T-cell (primary cell): ENCODE results near the gene CAPN13. TPM values are rescaled to one million over a fixed set of nuclear protein-coding genes. Genes with fewer than 3 reads are reported as not detected.

Experiments used
- ATAC-seq, 4 experiments: fragments of 200-7000 bp in 3 of 4; fragments of 150-1000 bp in 1 of 4; cut with Tn5 transposase; replicated peaks in 1 of 4; 1 replicate in 3 of 4; 2 replicates in 1 of 4; pipeline ENCODE4 v1.10.0; 2021; ENCODE audit warnings: moderate library complexity in 3 of 4, mild to moderate bottlenecking in 2 of 4, moderate number of reproducible peaks in 1 of 4
- CTCF ChIA-PET, 2 donors: fragments of 300-600 bp; sonication (Branson Sonifier 250); formaldehyde crosslinking; loops; one replicate each; lab custom pipeline; 2022; ENCODE audit warnings: antibody characterized with exemption in 2 of 2; lab: Charles Lee
- POLR2A ChIA-PET, 2 donors: fragments of 300-600 bp; sonication (Branson Sonifier 250); formaldehyde crosslinking; loops; one replicate each; lab custom pipeline; 2022; ENCODE audit warnings: antibody characterized with exemption in 2 of 2; lab: Charles Lee
- DNase-seq, 35 experiments: peaks; one replicate each; pipeline versions ENCODE4 v3.0.0 to v3.0.0-alpha.2; 2013 to 2023
- H3K27ac ChIP-seq: one replicate; pipeline ENCODE4 v1.5.1; 2013; ENCODE audit warnings: low read length
- H3K27me3 ChIP-seq, 2 experiments: replicated peaks in 1 of 2; 1 replicate in 1 of 2; 2 replicates in 1 of 2; pipeline versions ENCODE4 v1.6.1 to v1.7.0; 2013; ENCODE audit warnings: low read length in 1 of 2, mixed read lengths in 1 of 2; ENCODE audit not compliant: control insufficient read depth in 2 of 2, insufficient read depth in 2 of 2; ENCODE audit errors: extremely low read depth in 1 of 2
- H3K36me3 ChIP-seq, 2 donors: 1 replicate in 1 of 2; 2 replicates in 1 of 2; pipeline versions ENCODE4 v1.6.1 to v1.7.0; 2013; ENCODE audit warnings: low read length in 1 of 2; ENCODE audit not compliant: control insufficient read depth in 2 of 2, insufficient read depth in 1 of 2; ENCODE audit errors: extremely low read depth in 1 of 2
- H3K4me1 ChIP-seq, 2 experiments: 1 replicate in 1 of 2; 2 replicates in 1 of 2; pipeline versions ENCODE4 v1.6.1 to v1.7.0; 2013; ENCODE audit warnings: low read length in 2 of 2, mixed read lengths in 1 of 2; ENCODE audit not compliant: insufficient read depth in 2 of 2, control insufficient read depth in 1 of 2; ENCODE audit errors: extremely low read depth in 1 of 2
- H3K4me3 ChIP-seq, 2 donors: 1 replicate in 1 of 2; 2 replicates in 1 of 2; pipeline versions ENCODE4 v1.5.1 to v1.7.0; 2013; ENCODE audit warnings: mild to moderate bottlenecking in 2 of 2, low read length in 1 of 2, moderate library complexity in 1 of 2; ENCODE audit not compliant: control insufficient read depth in 1 of 2; ENCODE audit errors: extremely low read depth in 1 of 2
- H3K9me3 ChIP-seq: 2 replicates; pipeline ENCODE4 v1.7.0; 2013
- H3K27ac Mint-ChIP-seq, 2 donors: one replicate each; pipeline ENCODE4 v1.8.0; 2020 to 2021; ENCODE audit warnings: mild to moderate bottlenecking in 2 of 2, mixed read lengths in 2 of 2
- H3K27me3 Mint-ChIP-seq, 2 donors: one replicate each; pipeline ENCODE4 v1.8.0; 2021 to 2022; ENCODE audit warnings: mixed read lengths in 2 of 2
- H3K36me3 Mint-ChIP-seq: one replicate; pipeline ENCODE4 v1.8.0; 2021; ENCODE audit warnings: mixed read lengths
- H3K4me1 Mint-ChIP-seq, 3 donors: one replicate each; pipeline ENCODE4 v1.8.0; 2020 to 2022; ENCODE audit warnings: mixed read lengths in 3 of 3, mild to moderate bottlenecking in 1 of 3
- H3K4me3 Mint-ChIP-seq, 3 donors: one replicate each; pipeline ENCODE4 v1.8.0; 2020 to 2022; ENCODE audit warnings: mild to moderate bottlenecking in 3 of 3, mixed read lengths in 3 of 3, moderate library complexity in 3 of 3
- H3K9me3 Mint-ChIP-seq, 3 donors: one replicate each; pipeline ENCODE4 v1.8.0; 2020 to 2022; ENCODE audit warnings: mixed read lengths in 3 of 3
- WGBS: methylation state at CpG from one replicate; pipeline ENCODE4 v1.1.5; 2013; ENCODE audit warnings: missing lambda C conversion rate; ENCODE audit not compliant: insufficient coverage; 5-methylcytosine and 5-hydroxymethylcytosine counted together
- total RNA-seq, 35 experiments: library from RNA in 6 of 35; stranded (reverse) in 6 of 35; fragments of 120-200 nt in 1 of 35; gene quantifications; one replicate each; pipeline versions ENCODE4 v1.2.1 to v1.2.4 and lab custom pipeline; 2013 to 2026

Gene CAPN13
- total RNA-seq, 5 donors from 2014 or later (not counting 1 experiment from before 2014, with no cell fraction given): 0.16 TPM; not detected in 4

DNA sequence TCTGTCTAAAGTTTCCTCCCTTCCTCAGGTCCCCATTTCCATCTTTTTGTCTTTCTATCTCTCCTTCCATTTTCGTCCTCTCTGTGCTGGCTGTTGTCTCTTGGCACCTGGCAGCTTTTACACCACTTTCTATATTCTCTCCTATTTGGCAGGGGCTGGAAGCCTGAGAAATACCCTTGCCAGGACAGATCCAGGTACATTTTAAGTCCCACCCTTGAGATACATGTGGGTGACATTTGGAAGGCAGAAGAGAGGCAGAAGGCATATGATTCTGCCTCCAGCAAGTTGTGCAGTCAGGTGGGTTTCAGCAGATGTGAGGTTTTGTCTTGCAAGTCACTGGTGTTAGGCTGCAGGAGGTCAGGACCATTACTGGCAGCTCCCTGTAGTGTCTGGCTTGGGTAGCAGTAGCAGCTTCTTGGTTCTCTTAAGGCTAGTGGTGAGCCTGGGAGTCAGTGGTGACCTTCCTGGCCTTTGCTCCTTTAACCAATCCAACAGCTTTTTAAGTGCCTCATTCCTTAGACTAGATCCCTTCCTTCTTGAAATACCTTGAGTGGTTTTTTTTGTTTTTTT, 90.1 kb downstream of the CAPN13 start:
- 50% methylated on average over 1 of the region's 1 CpG for WGBS
- H3K27ac ChIP-seq: no peak overlapping the region
- peaks cover 0 to 8% of the 10 kb centered on the region in 2 experiments for H3K4me1 ChIP-seq
- H3K9me3 ChIP-seq: no peaks in the 10 kb centered on the region
- no peaks in the 10 kb centered on the region for H3K9me3 Mint-ChIP-seq
- DNase-seq: no peak
- no peak for ATAC-seq
- ChIA-PET POLR2A (no interaction called here), CTCF (interaction anchor here (0.6 to 1.3 kb wide), 9 partner anchors 199 to 1558 kb away, joined by 3 to 15 read pairs (median 4); no protein-coding TSS in a partner anchor)
- H3K27me3 Mint-ChIP-seq: peaks cover 0 to 4% of the 10 kb centered on the region in 2 donors
- H3K27me3 ChIP-seq: peaks cover 0 to 11% of the 10 kb centered on the region in 2 experiments
- no peak overlapping the region for H3K4me3 Mint-ChIP-seq
- H3K27ac Mint-ChIP-seq: no peak overlapping the region
- H3K4me3 ChIP-seq: no peak overlapping the region
- no peaks in the 10 kb centered on the region for H3K36me3 ChIP-seq
- no peaks in the 10 kb centered on the region for H3K36me3 Mint-ChIP-seq
- H3K4me1 Mint-ChIP-seq: peaks cover 0 to 5% (median 2%) of the 10 kb centered on the region in 3 donors

DNA sequence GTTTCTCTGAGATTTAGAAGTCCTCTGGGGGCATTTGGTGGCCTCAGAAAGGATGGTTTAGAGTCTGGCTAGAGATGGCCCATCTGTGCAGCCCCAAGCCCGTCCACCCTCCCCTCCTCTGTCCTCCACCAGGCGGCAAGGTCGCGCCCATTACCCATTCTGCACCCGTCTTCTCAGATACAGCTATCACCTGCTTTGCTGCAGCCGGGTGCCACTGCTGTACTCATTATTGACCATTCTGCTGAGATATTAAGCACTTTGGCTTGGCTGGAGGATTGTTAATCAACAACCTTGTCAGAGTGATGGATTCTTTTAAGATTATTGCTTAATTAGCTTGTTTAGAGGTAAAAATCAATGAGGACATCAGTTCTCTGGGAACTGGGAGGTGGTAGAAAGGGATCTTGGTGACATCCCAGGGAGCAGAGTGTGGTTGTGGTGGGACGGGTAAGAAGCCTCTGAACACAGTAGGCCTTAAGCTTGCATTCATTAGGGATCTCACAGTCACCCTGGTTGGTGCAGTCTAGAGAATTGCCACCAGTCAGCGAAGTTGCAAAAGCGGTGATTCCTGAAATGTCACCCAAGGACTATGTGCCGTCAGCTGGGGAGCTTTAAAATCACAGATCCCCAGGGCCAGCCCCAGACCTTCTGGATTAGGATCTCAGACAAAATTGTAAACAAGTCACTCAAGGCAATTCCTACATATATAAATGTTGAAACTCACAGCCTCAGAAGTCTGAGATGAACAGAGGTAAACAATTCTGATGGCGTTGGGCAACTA, 90.9 kb downstream of the CAPN13 start:
- Mint-ChIP-seq H3K4me1 (peaks cover 0 to 5% (median 2%) of the 10 kb centered on the region in 3 donors), H3K9me3 (no peaks in the 10 kb centered on the region), H3K4me3 (no peak overlapping the region), H3K27ac (no peak overlapping the region), H3K36me3 (no peaks in the 10 kb centered on the region), H3K27me3 (peaks cover 0 to 4% of the 10 kb centered on the region in 2 donors)
- no peak for ATAC-seq
- POLR2A ChIA-PET: interaction anchor here in 1 of 2 donors (0.6 kb wide), 1 partner anchor 789 kb away, joined by 3 read pairs; no protein-coding TSS in a partner anchor
- peaks cover 0 to 8% of the 10 kb centered on the region in 2 experiments for H3K4me1 ChIP-seq
- CTCF ChIA-PET: interaction anchor here in 1 of 2 donors (1.2 to 7.6 kb wide), 3 partner anchors 454 to 551 kb away, joined by 3 to 80 read pairs (median 4); no protein-coding TSS in a partner anchor
- H3K4me3 ChIP-seq: no peak overlapping the region
- H3K27ac ChIP-seq: no peak overlapping the region
- WGBS: 83% methylated on average over 6 of the region's 11 CpGs
- no peaks in the 10 kb centered on the region for H3K9me3 ChIP-seq
- H3K27me3 ChIP-seq: peaks cover 0 to 4% of the 10 kb centered on the region in 2 experiments
- DNase-seq: no peak
- no peaks in the 10 kb centered on the region for H3K36me3 ChIP-seq

DNA sequence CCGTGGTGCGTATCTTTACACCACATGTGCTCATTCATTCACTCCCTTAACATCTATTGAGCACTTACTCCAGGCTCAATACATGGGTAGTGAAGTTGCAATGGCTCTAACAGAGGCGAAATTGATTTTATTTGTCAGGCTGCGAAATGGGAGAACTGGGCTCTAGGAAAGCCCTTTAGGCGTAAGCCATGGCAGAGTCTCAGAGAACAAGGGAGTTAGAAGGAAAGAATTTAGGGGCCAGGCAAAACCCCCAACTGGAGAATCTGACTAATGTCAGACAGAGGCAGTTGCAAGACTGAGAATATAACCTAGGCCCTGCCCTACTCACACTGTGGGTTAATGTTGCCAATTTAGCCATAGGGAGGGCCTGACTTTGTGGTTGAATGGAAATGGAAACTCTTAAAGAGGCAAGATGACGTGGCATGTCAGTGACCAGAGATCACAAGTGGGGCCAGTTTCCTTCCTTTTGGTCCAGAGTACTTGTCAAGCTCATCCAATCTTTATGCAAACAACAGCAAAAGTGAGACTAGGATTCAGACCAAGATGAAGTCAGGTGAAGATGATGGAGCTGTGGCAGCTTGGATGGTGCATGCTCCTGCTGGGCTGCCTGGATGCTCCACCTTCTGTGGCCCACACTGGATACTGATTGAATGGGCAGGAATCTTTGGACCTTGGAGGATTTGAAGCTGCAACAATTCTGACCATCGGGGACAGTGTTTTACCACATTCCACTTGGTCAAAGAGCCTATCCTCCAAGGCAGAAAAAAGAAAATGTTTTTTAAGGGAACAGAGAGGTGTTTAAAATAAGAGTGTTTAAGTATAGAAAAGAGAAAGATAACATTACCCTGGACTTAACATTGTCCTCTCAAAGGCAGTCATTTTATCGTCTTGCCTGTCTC, 92.2 kb downstream of the CAPN13 start:
- no peak overlapping the region for H3K27ac Mint-ChIP-seq
- peaks cover 0 to 5% (median 2%) of the 10 kb centered on the region in 3 donors for H3K4me1 Mint-ChIP-seq
- no peak overlapping the region for H3K4me3 ChIP-seq
- ChIA-PET POLR2A (no interaction called here), CTCF (interaction anchor here (0.6 to 12.7 kb wide), 8 partner anchors 16 to 808 kb away, joined by 3 to 339 read pairs (median 5); no protein-coding TSS in a partner anchor)
- no peaks in the 10 kb centered on the region for H3K36me3 ChIP-seq
- H3K27ac ChIP-seq: no peak overlapping the region
- H3K36me3 Mint-ChIP-seq: no peaks in the 10 kb centered on the region
- 95% methylated on average over 4 of the region's 8 CpGs for WGBS
- H3K4me1 ChIP-seq: peaks cover 0 to 8% of the 10 kb centered on the region in 2 experiments
- no peak for DNase-seq
- H3K27me3 Mint-ChIP-seq: peaks cover 0 to 4% of the 10 kb centered on the region in 2 donors
- H3K9me3 ChIP-seq: no peaks in the 10 kb centered on the region
- no peaks in the 10 kb centered on the region for H3K9me3 Mint-ChIP-seq
- H3K27me3 ChIP-seq: no peaks in the 10 kb centered on the region
- H3K4me3 Mint-ChIP-seq: no peak overlapping the region
- no peak for ATAC-seq

DNA sequence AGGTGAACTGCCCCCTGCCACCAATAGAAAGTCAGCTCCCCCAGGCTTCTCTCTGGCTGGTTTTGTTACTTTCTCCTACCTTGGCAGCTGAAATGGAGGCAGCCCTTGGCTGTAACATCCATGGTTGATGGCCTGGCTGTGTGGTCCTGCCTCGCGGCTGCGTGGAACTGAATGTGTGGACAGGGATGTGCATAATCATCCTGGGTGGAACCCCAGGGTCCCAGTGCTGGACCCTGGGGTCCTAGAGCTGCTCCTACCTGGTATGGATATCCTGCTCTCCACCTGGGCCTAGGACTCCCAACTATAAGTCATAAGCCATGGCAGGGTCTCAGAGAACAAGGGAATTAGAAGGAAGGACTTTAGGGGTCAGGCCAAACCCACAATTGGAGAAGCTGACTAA, 93.5 kb downstream of the CAPN13 start:
- no peaks in the 10 kb centered on the region for H3K36me3 ChIP-seq
- H3K4me1 ChIP-seq: peaks cover 0 to 8% of the 10 kb centered on the region in 2 experiments
- ATAC-seq (no peak), DNase-seq (no peak)
- H3K27me3 Mint-ChIP-seq: no peaks in the 10 kb centered on the region
- H3K9me3 Mint-ChIP-seq: no peaks in the 10 kb centered on the region
- H3K4me3 ChIP-seq: no peak overlapping the region
- peaks cover 0 to 3% of the 10 kb centered on the region in 2 experiments for H3K27me3 ChIP-seq
- H3K4me1 Mint-ChIP-seq: peaks cover 0 to 5% (median 2%) of the 10 kb centered on the region in 3 donors
- CTCF ChIA-PET: interaction anchor here (0.7 to 12.7 kb wide), 12 partner anchors 9 to 809 kb away, joined by 3 to 339 read pairs (median 5); no protein-coding TSS in a partner anchor
- no peak overlapping the region for H3K4me3 Mint-ChIP-seq
- H3K27ac ChIP-seq: no peak overlapping the region
- POLR2A ChIA-PET: interaction anchor here in 1 of 2 donors (0.7 kb wide), 1 partner anchor 549 kb away, joined by 3 read pairs; no protein-coding TSS in a partner anchor
- peak overlapping the region in 1 of 2 donors; percentile 28 for H3K27ac Mint-ChIP-seq
- no peaks in the 10 kb centered on the region for H3K36me3 Mint-ChIP-seq
- H3K9me3 ChIP-seq: no peaks in the 10 kb centered on the region
- WGBS: no CpG with 5 or more reads among the region's 3 CpGs

DNA sequence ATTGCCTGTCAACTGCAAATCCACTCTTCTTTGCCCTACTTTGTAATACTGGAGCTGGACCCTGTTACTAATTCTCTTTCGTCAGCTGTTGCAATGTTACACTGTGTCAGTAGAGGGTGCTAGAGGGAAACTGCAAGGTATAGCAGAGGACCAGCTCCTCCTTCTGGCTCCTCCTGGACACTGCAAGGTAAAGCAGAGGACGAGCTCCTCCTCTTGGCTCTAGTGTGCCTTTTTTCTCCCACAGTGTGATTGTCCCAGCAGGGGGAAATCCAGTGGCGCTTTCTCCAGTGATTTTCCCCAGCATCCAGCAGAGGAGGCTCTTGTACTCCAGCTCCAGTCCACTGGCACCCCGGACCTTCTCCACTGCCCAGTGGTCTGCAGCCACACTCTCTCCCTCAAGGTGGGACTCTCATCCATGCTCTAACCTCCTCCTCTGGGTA, 95.6 kb downstream of the CAPN13 start:
- H3K27ac Mint-ChIP-seq: no peak overlapping the region
- H3K4me1 Mint-ChIP-seq: peaks cover 0 to 5% (median 5%) of the 10 kb centered on the region in 3 donors
- H3K27ac ChIP-seq: no peak overlapping the region
- H3K9me3 Mint-ChIP-seq: no peaks in the 10 kb centered on the region
- no peak overlapping the region for H3K4me3 ChIP-seq
- H3K27me3 Mint-ChIP-seq: peaks cover 0 to 2% of the 10 kb centered on the region in 2 donors
- CTCF ChIA-PET: interaction anchor here (0.5 to 12.7 kb wide), 88 partner anchors 9 to 1823 kb away, joined by 3 to 339 read pairs (median 5); partner anchors contain the start of genes EHD3 (in 1 of the 2), LCLAT1 (in 1 of the 2) and YPEL5 (in 1 of the 2)
- WGBS: 12% methylated on average over 4 of the region's 4 CpGs
- peaks cover 0 to 16% of the 10 kb centered on the region in 2 experiments for H3K27me3 ChIP-seq
- no peaks in the 10 kb centered on the region for H3K9me3 ChIP-seq
- peaks cover 0 to 12% of the 10 kb centered on the region in 2 experiments for H3K4me1 ChIP-seq
- H3K4me3 Mint-ChIP-seq: no peak overlapping the region
- no peaks in the 10 kb centered on the region for H3K36me3 Mint-ChIP-seq
- POLR2A ChIA-PET: interaction anchor here (0.5 to 1.8 kb wide), 12 partner anchors 149 to 604 kb away, joined by 3 to 26 read pairs (median 4); partner anchors contain the start of genes LBH (in 1 of the 2) and YPEL5 (in 1 of the 2)
- ATAC-seq (peak; percentile 83 to 92 (median 87)), DNase-seq (peak; percentile 57 to 93 (median 81))
- no peaks in the 10 kb centered on the region for H3K36me3 ChIP-seq
